Upper lobe of left lung (tissue), 6 donors: ENCODE data around the gene MAP7D1. TPM values are rescaled to one million over a fixed set of nuclear protein-coding genes. Genes with fewer than 3 reads are reported as not detected.

Experiments
- ATAC-seq, 2 donors: fragments of 200-7000 bp; cut with Tn5 transposase; one replicate each; pipeline ENCODE4 v1.9.1; 2022; ENCODE audit warnings: mild to moderate bottlenecking in 2 of 2, moderate library complexity in 2 of 2; ENCODE audit not compliant: low FRiP score in 2 of 2
- DNase-seq, 2 donors: peaks; one replicate each; pipeline ENCODE4 v3.0.0-alpha.2; 2019 to 2020
- H3K27ac ChIP-seq, 4 donors: fragments of 200-600 bp; sonication (generic); one replicate each; pipeline ENCODE4 v1.5.1; 2016 to 2019
- H3K27me3 ChIP-seq, 4 donors: fragments of 200-600 bp; sonication (generic); one replicate each; pipeline ENCODE4 v1.5.1; 2017 to 2019
- H3K36me3 ChIP-seq, 4 donors: fragments of 200-600 bp; sonication (generic); one replicate each; pipeline ENCODE4 v1.5.1; 2016 to 2019
- H3K4me1 ChIP-seq, 4 donors: fragments of 200-600 bp; sonication (generic); one replicate each; pipeline ENCODE4 v1.5.1; 2018 to 2019
- H3K4me3 ChIP-seq, 4 donors: fragments of 200-600 bp; sonication (generic); one replicate each; pipeline ENCODE4 v1.5.1; 2017 to 2019; ENCODE audit warnings: mild to moderate bottlenecking in 2 of 4, moderate library complexity in 1 of 4
- H3K9me3 ChIP-seq, 4 donors: fragments of 200-600 bp; sonication (generic); one replicate each; pipeline ENCODE4 v1.5.1; 2018 to 2019
- CTCF ChIP-seq, 6 experiments: fragments of 450-650 bp in 4 of 6; fragments of 200-600 bp in 2 of 6; sonication (generic) in 2 of 6; IDR thresholded peaks; one replicate each; pipeline ENCODE4 v1.5.1; 2016 to 2019; ENCODE audit warnings: antibody characterized with exemption in 6 of 6
- EP300 ChIP-seq, 4 donors: sonication (generic); formaldehyde crosslinking; IDR thresholded peaks; one replicate each; pipeline ENCODE4 v1.5.1; 2017; ENCODE audit warnings: antibody characterized with exemption in 4 of 4, control low read depth in 2 of 4
- POLR2A ChIP-seq, 4 donors: fragments of 450-650 bp; IDR thresholded peaks; one replicate each; pipeline ENCODE4 v1.5.1; 2016 to 2017; ENCODE audit warnings: antibody characterized with exemption in 4 of 4, mild to moderate bottlenecking in 2 of 4
- POLR2AphosphoS5 ChIP-seq, 2 donors: sonication (generic); formaldehyde crosslinking; IDR thresholded peaks; one replicate each; pipeline ENCODE4 v1.5.1; 2017; ENCODE audit warnings: antibody characterized with exemption in 2 of 2
- WGBS, 2 donors: methylation state at CpG; one replicate each; pipeline ENCODE4 v1.1.5; 2017 to 2018; 5-methylcytosine and 5-hydroxymethylcytosine counted together
- total RNA-seq, 6 donors: library from RNA; depleted of rRNA in 4 of 6; stranded (reverse); fragments of >200 nt in 4 of 6; gene quantifications; one replicate each; pipeline versions ENCODE4 v1.1.0 to v1.2.1, GENCODE V29; 2016 to 2021
- donor health status: DM: no; HTN: no; CAD: no; lungs with moderate emphysema.
- donor health status: DM: no; HTN: yes; CAD: no; lungs with severe emphysema.

MAP7D1 gene
- total RNA-seq, 6 donors from 2014 or later = 129 to 290 (median 153) TPM

GRCh38 chr1:36115931-36116330 lies 40.0 kb upstream of the MAP7D1 start:
- no peak overlapping the region for H3K27ac ChIP-seq
- no peaks in the 10 kb centered on the region for H3K27me3 ChIP-seq
- no peak for DNase-seq
- TF ChIP-seq POLR2A (IDR thresholded peaks at IDR 0.05) = no peak
- TF ChIP-seq CTCF (IDR thresholded peaks at IDR 0.05) = no peak
- H3K9me3 ChIP-seq = no peaks in the 10 kb centered on the region
- peaks cover 5 to 20% (median 12%) of the 10 kb centered on the region in 4 donors for H3K4me1 ChIP-seq
- no peak overlapping the region for H3K4me3 ChIP-seq
- ATAC-seq = peak in 1 of 2 donors; percentile 76
- H3K36me3 ChIP-seq = no peaks in the 10 kb centered on the region
- 61 to 62% methylated on average over 5 of the region's 5 CpGs for WGBS, 2 donors

GRCh38 chr1:36116901-36117300 lies 39.1 kb upstream of the MAP7D1 start:
- TF ChIP-seq POLR2A (IDR thresholded peaks at IDR 0.05) (no peak), POLR2AphosphoS5 (IDR thresholded peaks at IDR 0.05) (no peak), EP300 (IDR thresholded peaks at IDR 0.05) (no peak), CTCF (IDR thresholded peaks at IDR 0.05) (no peak)
- no peak for DNase-seq
- no peaks in the 10 kb centered on the region for H3K36me3 ChIP-seq
- WGBS, 2 donors = 83 to 96% methylated on average over 3 to 5 of the region's 5 CpGs
- ATAC-seq = no peak
- H3K9me3 ChIP-seq = no peaks in the 10 kb centered on the region
- no peak overlapping the region for H3K4me3 ChIP-seq
- H3K27ac ChIP-seq = no peak overlapping the region
- peaks cover 5 to 20% (median 12%) of the 10 kb centered on the region in 4 donors for H3K4me1 ChIP-seq
- H3K27me3 ChIP-seq = no peaks in the 10 kb centered on the region

GRCh38 chr1:36118447-36119204 lies 37.3 kb upstream of the MAP7D1 start:
- no peak overlapping the region for H3K4me3 ChIP-seq
- TF ChIP-seq POLR2AphosphoS5 (IDR thresholded peaks at IDR 0.05) = no peak
- H3K9me3 ChIP-seq = no peaks in the 10 kb centered on the region
- no peak for ATAC-seq
- WGBS, 2 donors = 71 to 80% methylated on average over 8 to 10 of the region's 10 CpGs
- peaks cover 5 to 22% (median 12%) of the 10 kb centered on the region in 4 donors for H3K4me1 ChIP-seq
- H3K27ac ChIP-seq = no peak overlapping the region
- H3K36me3 ChIP-seq = no peaks in the 10 kb centered on the region
- H3K27me3 ChIP-seq = no peaks in the 10 kb centered on the region
- DNase-seq = no peak

GRCh38 chr1:36119456-36119855 lies 36.5 kb upstream of the MAP7D1 start:
- no peak overlapping the region for H3K27ac ChIP-seq
- TF ChIP-seq POLR2A (IDR thresholded peaks at IDR 0.05) (no peak), CTCF (IDR thresholded peaks at IDR 0.05) (no peak), POLR2AphosphoS5 (IDR thresholded peaks at IDR 0.05) (no peak), EP300 (IDR thresholded peaks at IDR 0.05) (no peak)
- no peak for ATAC-seq
- no peaks in the 10 kb centered on the region for H3K36me3 ChIP-seq
- peaks cover 0 to 1% (median 0%) of the 10 kb centered on the region in 4 donors for H3K27me3 ChIP-seq
- peaks cover 6 to 31% (median 12%) of the 10 kb centered on the region in 4 donors for H3K4me1 ChIP-seq
- DNase-seq = no peak
- no peaks in the 10 kb centered on the region for H3K9me3 ChIP-seq
- 46 to 55% methylated on average over 8 of the region's 9 CpGs for WGBS, 2 donors
- H3K4me3 ChIP-seq = no peak overlapping the region

- Histone ChIP-seq H3K27me3 (peaks cover 0 to 12% (median 2%) of the 10 kb centered on the region in 4 donors), H3K27ac (peak overlapping the region in 1 of 4 donors; percentile 45), H3K4me3 (no peak overlapping the region), H3K9me3 (no peaks in the 10 kb centered on the region), H3K4me1 (peaks cover 11 to 31% (median 14%) of the 10 kb centered on the region in 4 donors), H3K36me3 (no peaks in the 10 kb centered on the region)
- DNase-seq (no peak), ATAC-seq (no peak)
- 81 to 90% methylated on average over 12 of the region's 12 CpGs for WGBS, 2 donors
- TF ChIP-seq EP300 (IDR thresholded peaks at IDR 0.05) = no peak
- TF ChIP-seq POLR2AphosphoS5 (IDR thresholded peaks at IDR 0.05) = no peak
- TF ChIP-seq CTCF (IDR thresholded peaks at IDR 0.05) = no peak
- no peak for TF ChIP-seq POLR2A (IDR thresholded peaks at IDR 0.05)
Observed at GRCh38 chr1:36122062-36123030, 33.6 kb upstream of the MAP7D1 start.
